ENCODE results near the gene PLA2G4B. TPM values are rescaled to one million over a fixed set of nuclear protein-coding genes. Genes with fewer than 3 reads are reported as not detected.

PLA2G4B gene
- total and polyA plus RNA-seq, 7 donors, result 0.92 to 6.5 (median 3.4) TPM; not detected in 1

GRCh38 chr15:41820791-41821423 is 17.7 kb upstream of the PLA2G4B start:
- no peak overlapping the region for H3K27ac ChIP-seq
- no peaks in the 10 kb centered on the region for H3K4me1 ChIP-seq
- no peak overlapping the region for H3K4me3 ChIP-seq
- intact Hi-C loops (cut with DNase I), result no loop called here
- no peaks in the 10 kb centered on the region for H3K27me3 ChIP-seq
- DNase-seq, result peak; percentile 55
- TF ChIP-seq POLR2AphosphoS5 (IDR thresholded peaks at IDR 0.05), result no peak
- no peak for TF ChIP-seq CTCF (IDR thresholded peaks at IDR 0.05)
- TF ChIP-seq POLR2A (IDR thresholded peaks at IDR 0.05), result no peak
- no peak for TF ChIP-seq EP300 (IDR thresholded peaks at IDR 0.05)
- H3K9me3 ChIP-seq, result no peaks in the 10 kb centered on the region
- 90% methylated on average over 6 of the region's 6 CpGs for whole genome bisulfite sequencing, 2 donors
- peaks cover 46 to 100% (median 65%) of the 10 kb centered on the region in 4 donors for H3K36me3 ChIP-seq

- no peaks in the 10 kb centered on the region for H3K4me1 ChIP-seq
- no peaks in the 10 kb centered on the region for H3K27me3 ChIP-seq
- no peak overlapping the region for H3K4me3 ChIP-seq
- H3K27ac ChIP-seq, result no peak overlapping the region
- intact Hi-C loops (cut with DNase I), result no loop called here
- H3K9me3 ChIP-seq, result no peaks in the 10 kb centered on the region
- WGBS, 2 donors, result 80 to 87% methylated on average over 4 of the region's 4 CpGs
- no peak for DNase-seq
- H3K36me3 ChIP-seq, result peaks cover 39 to 93% (median 63%) of the 10 kb centered on the region in 4 donors
- TF ChIP-seq POLR2A (IDR thresholded peaks at IDR 0.05), result no peak
- no peak for TF ChIP-seq EP300 (IDR thresholded peaks at IDR 0.05)
- TF ChIP-seq POLR2AphosphoS5 (IDR thresholded peaks at IDR 0.05), result no peak
- TF ChIP-seq CTCF (IDR thresholded peaks at IDR 0.05), result no peak
Measured at GRCh38 chr15:41821831-41822230, 16.8 kb upstream of the PLA2G4B start.

GRCh38 chr15:41822471-41822870 is 16.2 kb upstream of the PLA2G4B start:
- Histone ChIP-seq H3K27me3 (no peaks in the 10 kb centered on the region), H3K27ac (no peak overlapping the region), H3K4me3 (no peak overlapping the region), H3K36me3 (peaks cover 33 to 86% (median 57%) of the 10 kb centered on the region in 4 donors), H3K9me3 (no peaks in the 10 kb centered on the region), H3K4me1 (peaks cover 0 to 5% (median 5%) of the 10 kb centered on the region in 4 donors)
- no peak for DNase-seq
- intact Hi-C loops (cut with DNase I), result no loop called here
- WGBS, 2 donors, result 94 to 97% methylated on average over 6 of the region's 6 CpGs
- TF ChIP-seq CTCF (IDR thresholded peaks at IDR 0.05) (no peak), POLR2AphosphoS5 (IDR thresholded peaks at IDR 0.05) (no peak), EP300 (IDR thresholded peaks at IDR 0.05) (no peak), POLR2A (IDR thresholded peaks at IDR 0.05) (no peak)

- peaks cover 28 to 81% (median 52%) of the 10 kb centered on the region in 4 donors for H3K36me3 ChIP-seq
- intact Hi-C loops (cut with DNase I), result no loop called here
- WGBS, 2 donors, result 93 to 96% methylated on average over 6 of the region's 6 CpGs
Measured at GRCh38 chr15:41822957-41823356, 15.7 kb upstream of the PLA2G4B start.

More at GRCh38 chr15:41822957-41823356, 15.7 kb upstream of the PLA2G4B start:
- Histone ChIP-seq H3K9me3 (no peaks in the 10 kb centered on the region), H3K4me3 (no peak overlapping the region), H3K4me1 (peaks cover 0 to 7% (median 6%) of the 10 kb centered on the region in 4 donors), H3K27ac (no peak overlapping the region), H3K27me3 (no peaks in the 10 kb centered on the region)
- TF ChIP-seq CTCF (IDR thresholded peaks at IDR 0.05) (no peak), POLR2A (IDR thresholded peaks at IDR 0.05) (no peak), POLR2AphosphoS5 (IDR thresholded peaks at IDR 0.05) (no peak), EP300 (IDR thresholded peaks at IDR 0.05) (no peak)
- DNase-seq, result no peak

All from sigmoid colon (tissue), 7 donors.